ENCODE data around the gene ADH5. TPM values are rescaled to one million over a fixed set of nuclear protein-coding genes. Genes with fewer than 3 reads are reported as not detected.

Gene ADH5
- total and polyA plus RNA-seq, 9 of the 15 experiments (the other 6 are each of a cell fraction or from before 2014, with no cell fraction given), result 115 to 310 (median 200) TPM

DNA sequence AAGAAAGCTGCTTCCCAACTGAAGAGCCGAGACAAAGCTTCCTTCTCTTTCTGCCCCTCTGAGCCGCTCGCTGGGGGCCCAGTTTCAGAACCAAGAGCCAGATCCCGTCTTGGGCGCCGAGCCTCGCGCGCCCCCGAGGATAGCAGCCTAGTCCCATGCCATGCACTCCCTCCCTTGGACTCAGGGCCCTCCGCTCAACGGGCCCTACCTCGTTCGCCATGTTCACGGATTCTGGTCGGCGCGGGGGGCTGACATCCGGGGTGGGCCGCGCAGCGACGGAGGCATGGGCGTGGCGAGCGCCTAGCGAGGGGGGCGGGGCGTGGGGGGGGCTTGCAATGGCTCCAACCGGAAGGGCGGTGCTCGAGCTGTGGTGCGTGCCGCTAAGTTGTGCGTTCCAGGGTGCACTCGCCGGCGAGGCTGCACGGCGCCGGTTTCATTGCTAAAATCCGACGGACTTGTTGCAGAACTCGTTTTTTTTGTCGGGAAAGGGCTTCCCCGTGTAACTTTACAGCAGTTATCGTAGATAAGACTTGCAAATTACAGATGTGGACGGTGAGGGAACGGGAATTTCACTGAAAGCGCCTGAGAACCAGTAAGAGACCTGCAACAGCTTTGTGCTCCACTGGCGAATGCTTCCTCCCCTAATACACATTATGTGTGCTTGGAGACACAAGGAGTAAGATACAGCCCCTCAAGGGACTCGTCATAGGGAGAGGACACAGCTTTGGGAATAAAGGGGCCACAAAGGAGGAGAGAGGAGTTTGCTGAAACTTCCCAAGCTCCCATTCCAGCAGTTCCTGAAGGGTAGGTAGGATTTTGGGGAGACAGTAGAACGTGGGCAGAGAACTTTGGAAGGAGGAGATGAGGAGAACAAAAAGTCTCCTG, at the start of gene ADH5 (continued):
- TF ChIP-seq RREB1 (CRISPR knock-in tag; IDR thresholded peaks at IDR 0.05), result no peak
- TF ChIP-seq, protein P1, sequence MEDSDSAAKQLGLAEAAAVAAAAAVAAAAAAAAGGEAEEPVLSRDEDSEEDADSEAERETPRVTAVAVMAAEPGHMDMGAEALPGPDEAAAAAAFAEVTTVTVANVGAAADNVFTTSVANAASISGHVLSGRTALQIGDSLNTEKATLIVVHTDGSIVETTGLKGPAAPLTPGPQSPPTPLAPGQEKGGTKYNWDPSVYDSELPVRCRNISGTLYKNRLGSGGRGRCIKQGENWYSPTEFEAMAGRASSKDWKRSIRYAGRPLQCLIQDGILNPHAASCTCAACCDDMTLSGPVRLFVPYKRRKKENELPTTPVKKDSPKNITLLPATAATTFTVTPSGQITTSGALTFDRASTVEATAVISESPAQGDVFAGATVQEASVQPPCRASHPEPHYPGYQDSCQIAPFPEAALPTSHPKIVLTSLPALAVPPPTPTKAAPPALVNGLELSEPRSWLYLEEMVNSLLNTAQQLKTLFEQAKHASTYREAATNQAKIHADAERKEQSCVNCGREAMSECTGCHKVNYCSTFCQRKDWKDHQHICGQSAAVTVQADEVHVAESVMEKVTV (CRISPR knock-in tag; IDR thresholded peaks at IDR 0.05), result no peak
- no peak for TF ChIP-seq ZNF589 (CRISPR knock-in tag; IDR thresholded peaks at IDR 0.05; ENCODE audit: low read depth)
- TF ChIP-seq RBM17 (IDR thresholded peaks at IDR 0.05; ENCODE audit: borderline replicate concordance, low read depth, low read length), result no peak
- TF ChIP-seq ZBTB5 (IDR thresholded peaks at IDR 0.05), result no peak
- TF ChIP-seq ZNF263 (CRISPR knock-in tag; IDR thresholded peaks at IDR 0.05; ENCODE audit: borderline replicate concordance), result peak; percentile 32; the same call in 1 of the 2 replicates
- TF ChIP-seq, protein P2, sequence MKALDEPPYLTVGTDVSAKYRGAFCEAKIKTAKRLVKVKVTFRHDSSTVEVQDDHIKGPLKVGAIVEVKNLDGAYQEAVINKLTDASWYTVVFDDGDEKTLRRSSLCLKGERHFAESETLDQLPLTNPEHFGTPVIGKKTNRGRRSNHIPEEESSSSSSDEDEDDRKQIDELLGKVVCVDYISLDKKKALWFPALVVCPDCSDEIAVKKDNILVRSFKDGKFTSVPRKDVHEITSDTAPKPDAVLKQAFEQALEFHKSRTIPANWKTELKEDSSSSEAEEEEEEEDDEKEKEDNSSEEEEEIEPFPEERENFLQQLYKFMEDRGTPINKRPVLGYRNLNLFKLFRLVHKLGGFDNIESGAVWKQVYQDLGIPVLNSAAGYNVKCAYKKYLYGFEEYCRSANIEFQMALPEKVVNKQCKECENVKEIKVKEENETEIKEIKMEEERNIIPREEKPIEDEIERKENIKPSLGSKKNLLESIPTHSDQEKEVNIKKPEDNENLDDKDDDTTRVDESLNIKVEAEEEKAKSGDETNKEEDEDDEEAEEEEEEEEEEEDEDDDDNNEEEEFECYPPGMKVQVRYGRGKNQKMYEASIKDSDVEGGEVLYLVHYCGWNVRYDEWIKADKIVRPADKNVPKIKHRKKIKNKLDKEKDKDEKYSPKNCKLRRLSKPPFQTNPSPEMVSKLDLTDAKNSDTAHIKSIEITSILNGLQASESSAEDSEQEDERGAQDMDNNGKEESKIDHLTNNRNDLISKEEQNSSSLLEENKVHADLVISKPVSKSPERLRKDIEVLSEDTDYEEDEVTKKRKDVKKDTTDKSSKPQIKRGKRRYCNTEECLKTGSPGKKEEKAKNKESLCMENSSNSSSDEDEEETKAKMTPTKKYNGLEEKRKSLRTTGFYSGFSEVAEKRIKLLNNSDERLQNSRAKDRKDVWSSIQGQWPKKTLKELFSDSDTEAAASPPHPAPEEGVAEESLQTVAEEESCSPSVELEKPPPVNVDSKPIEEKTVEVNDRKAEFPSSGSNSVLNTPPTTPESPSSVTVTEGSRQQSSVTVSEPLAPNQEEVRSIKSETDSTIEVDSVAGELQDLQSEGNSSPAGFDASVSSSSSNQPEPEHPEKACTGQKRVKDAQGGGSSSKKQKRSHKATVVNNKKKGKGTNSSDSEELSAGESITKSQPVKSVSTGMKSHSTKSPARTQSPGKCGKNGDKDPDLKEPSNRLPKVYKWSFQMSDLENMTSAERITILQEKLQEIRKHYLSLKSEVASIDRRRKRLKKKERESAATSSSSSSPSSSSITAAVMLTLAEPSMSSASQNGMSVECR (CRISPR knock-in tag; IDR thresholded peaks at IDR 0.05), result no peak; the same call in 1 of the 2 replicates
- no peak for TF ChIP-seq ZNF586 (CRISPR knock-in tag; conservative IDR thresholded peaks at IDR 0.05)
- no peak for TF ChIP-seq ZNF699 (CRISPR knock-in tag; IDR thresholded peaks at IDR 0.05; ENCODE audit: insufficient replicate concordance)
- TF ChIP-seq HLTF (IDR thresholded peaks at IDR 0.05), result no peak
